ENCODE data around the gene CHST14. TPM values are rescaled to one million over a fixed set of nuclear protein-coding genes. Genes with fewer than 3 reads are reported as not detected.

The CHST14 gene
- total RNA-seq, 1 donor from 2014 or later, result 8.4 TPM

GRCh38 chr15:40499931-40500330 is 29.1 kb downstream of the CHST14 start:
- no peak for DNase-seq
- H3K27ac ChIP-seq (replicated peaks), result no peak overlapping the region
- H3K4me3 ChIP-seq, result no peak overlapping the region
- intact Hi-C loops (cut with micrococcal nuclease), result no loop called here
- no peaks in the 10 kb centered on the region for H3K4me1 ChIP-seq
- peaks cover 14% of the 10 kb centered on the region for H3K27me3 ChIP-seq (ENCODE audit: low read depth)
- no peaks in the 10 kb centered on the region for H3K36me3 ChIP-seq
- TF ChIP-seq CTCF (IDR thresholded peaks at IDR 0.05; ENCODE audit: borderline replicate concordance), result no peak
- H3K9me3 ChIP-seq (replicated peaks), result no peaks in the 10 kb centered on the region

GRCh38 chr15:40500568-40501330 is 30.0 kb downstream of the CHST14 start:
- no peak for TF ChIP-seq CTCF (IDR thresholded peaks at IDR 0.05; ENCODE audit: borderline replicate concordance)

GRCh38 chr15:40501487-40501886 is 30.7 kb downstream of the CHST14 start:
- intact Hi-C loops (cut with micrococcal nuclease), result no loop called here
- no peaks in the 10 kb centered on the region for H3K36me3 ChIP-seq
- no peak overlapping the region for H3K4me3 ChIP-seq
- H3K4me1 ChIP-seq, result peaks cover under 1% of the 10 kb centered on the region
- TF ChIP-seq CTCF (IDR thresholded peaks at IDR 0.05; ENCODE audit: borderline replicate concordance), result no peak
- no peak overlapping the region for H3K27ac ChIP-seq (replicated peaks)
- peaks cover 14% of the 10 kb centered on the region for H3K27me3 ChIP-seq (ENCODE audit: low read depth)
- DNase-seq, result no peak
- H3K9me3 ChIP-seq (replicated peaks), result no peaks in the 10 kb centered on the region

More at GRCh38 chr15:40500568-40501330, 30.0 kb downstream of the CHST14 start:
- Histone ChIP-seq H3K36me3 (no peaks in the 10 kb centered on the region), H3K27ac (replicated peaks) (no peak overlapping the region), H3K4me3 (no peak overlapping the region), H3K9me3 (replicated peaks) (no peaks in the 10 kb centered on the region), H3K27me3 (ENCODE audit: low read depth) (peaks cover 14% of the 10 kb centered on the region), H3K4me1 (no peaks in the 10 kb centered on the region)
- no peak for DNase-seq
- intact Hi-C loops (cut with micrococcal nuclease), result no loop called here

GRCh38 chr15:40506964-40507571 is 36.3 kb downstream of the CHST14 start:
- no peaks in the 10 kb centered on the region for H3K9me3 ChIP-seq (replicated peaks)
- peak overlapping the region; percentile 39 for H3K27ac ChIP-seq (replicated peaks)
- intact Hi-C loops (cut with micrococcal nuclease), result no loop called here
- H3K36me3 ChIP-seq, result no peaks in the 10 kb centered on the region
- peak; percentile 82 for TF ChIP-seq CTCF (IDR thresholded peaks at IDR 0.05; ENCODE audit: borderline replicate concordance)
- peak overlapping the region; percentile 56 for H3K4me3 ChIP-seq
- peak; percentile 78 for DNase-seq
- H3K27me3 ChIP-seq (ENCODE audit: low read depth), result no peaks in the 10 kb centered on the region
- H3K4me1 ChIP-seq, result peaks cover 31% of the 10 kb centered on the region

GRCh38 chr15:40508216-40508615 is 37.4 kb downstream of the CHST14 start:
- Histone ChIP-seq H3K4me3 (no peak overlapping the region), H3K27me3 (ENCODE audit: low read depth) (no peaks in the 10 kb centered on the region), H3K27ac (replicated peaks) (no peak overlapping the region), H3K9me3 (replicated peaks) (no peaks in the 10 kb centered on the region), H3K36me3 (no peaks in the 10 kb centered on the region), H3K4me1 (peaks cover 32% of the 10 kb centered on the region)
- TF ChIP-seq CTCF (IDR thresholded peaks at IDR 0.05; ENCODE audit: borderline replicate concordance), result no peak
- DNase-seq, result no peak
- intact Hi-C loops (cut with micrococcal nuclease), result no loop called here

Measured in left ventricle myocardium inferior (tissue), 1 donor.